Neural progenitor cell (in vitro differentiated cells): Measurements from ENCODE around the gene TANC2. TPM values are rescaled to one million over a fixed set of nuclear protein-coding genes. Genes with fewer than 3 reads are reported as not detected.

Experiments
- DNase-seq: peaks from one replicate; pipeline ENCODE4 v3.0.0-alpha.2; 2016; ENCODE audit warnings: low spot score
- H2AFZ ChIP-seq: fragments of 200-600 bp; sonication (generic); replicated peaks from 2 replicates; pipeline ENCODE4 v1.6.1; 2016; ENCODE audit warnings: antibody characterized with exemption
- H3F3A ChIP-seq: fragments of 200-600 bp; sonication (generic); 2 replicates; pipeline ENCODE4 v1.6.1; 2016; ENCODE audit warnings: antibody characterized with exemption, low read depth
- H3K27ac ChIP-seq: fragments of 200-600 bp; sonication (generic); 2 replicates; pipeline ENCODE4 v1.5.1; 2016; ENCODE audit warnings: mild to moderate bottlenecking
- H3K27me3 ChIP-seq: fragments of 200-600 bp; sonication (generic); 2 replicates; pipeline ENCODE4 v1.6.1; 2016; ENCODE audit warnings: mild to moderate bottlenecking, moderate library complexity
- H3K36me3 ChIP-seq: fragments of 200-600 bp; sonication (generic); 2 replicates; pipeline ENCODE4 v1.5.1; 2016
- H3K4me1 ChIP-seq: fragments of 200-600 bp; sonication (generic); 2 replicates; pipeline ENCODE4 v1.6.1; 2016; ENCODE audit warnings: mixed run types
- H3K4me2 ChIP-seq: fragments of 200-600 bp; sonication (generic); 2 replicates; pipeline ENCODE4 v1.6.1; 2016
- H3K4me3 ChIP-seq: fragments of 200-600 bp; sonication (generic); 2 replicates; pipeline ENCODE4 v1.5.1; 2016
- H3K79me2 ChIP-seq: fragments of 200-600 bp; sonication (generic); 2 replicates; pipeline ENCODE4 v1.6.1; 2016; ENCODE audit warnings: low read depth
- H3K9ac ChIP-seq: fragments of 200-600 bp; sonication (generic); 2 replicates; pipeline ENCODE4 v1.6.1; 2016
- H3K9me3 ChIP-seq: fragments of 200-600 bp; sonication (generic); 2 replicates; pipeline ENCODE4 v1.5.1; 2016; ENCODE audit warnings: low read depth
- H4K20me1 ChIP-seq: fragments of 200-600 bp; sonication (generic); 2 replicates; pipeline ENCODE4 v1.6.1; 2016; ENCODE audit warnings: low read depth
- H3K27ac Mint-ChIP-seq: 3 replicates; pipeline ENCODE4 v1.8.0; 2021; ENCODE audit warnings: mixed read lengths
- H3K27me3 Mint-ChIP-seq: 2 replicates; pipeline ENCODE4 v1.8.0; 2022; ENCODE audit warnings: low read depth, mild to moderate bottlenecking, inconsistent platforms, moderate library complexity, mixed read lengths; ENCODE audit not compliant: insufficient read depth
- H3K36me3 Mint-ChIP-seq: 3 replicates; pipeline ENCODE4 v1.8.0; 2021; ENCODE audit warnings: mixed read lengths
- H3K4me1 Mint-ChIP-seq: 3 replicates; pipeline ENCODE4 v1.8.0; 2021; ENCODE audit warnings: mixed read lengths
- H3K4me3 Mint-ChIP-seq: 3 replicates; pipeline ENCODE4 v1.8.0; 2021; ENCODE audit warnings: mild to moderate bottlenecking, moderate library complexity, mixed read lengths
- H3K9me3 Mint-ChIP-seq: 3 replicates; pipeline ENCODE4 v1.8.0; 2020; ENCODE audit warnings: mixed read lengths
- EZH2 ChIP-seq: fragments of 200-600 bp; sonication (generic); IDR thresholded peaks from 2 replicates; pipeline ENCODE4 v1.6.1; 2017; ENCODE audit warnings: antibody characterized with exemption, mild to moderate bottlenecking, moderate library complexity
- EZH2phosphoT487 ChIP-seq: fragments of 200-600 bp; sonication (generic); IDR thresholded peaks from 2 replicates; pipeline ENCODE4 v1.6.1; 2017; ENCODE audit warnings: antibody characterized with exemption
- total RNA-seq: library from RNA; depleted of rRNA; stranded (reverse); fragments of >200 nt; gene quantifications from 2 replicates; pipeline ENCODE4 v1.2.3, GENCODE V29; 2015; ENCODE audit warnings: low replicate concordance
- TF ChIP-seq, protein P1 (sequence below): fragments of 200-600 bp; sonication (generic); IDR thresholded peaks from 2 replicates; pipeline ENCODE4 v1.5.1; 2017; ENCODE audit warnings: antibody characterized with exemption, mild to moderate bottlenecking

Gene TANC2
- total RNA-seq, 1 donor from 2014 or later: 8.3 TPM

DNA sequence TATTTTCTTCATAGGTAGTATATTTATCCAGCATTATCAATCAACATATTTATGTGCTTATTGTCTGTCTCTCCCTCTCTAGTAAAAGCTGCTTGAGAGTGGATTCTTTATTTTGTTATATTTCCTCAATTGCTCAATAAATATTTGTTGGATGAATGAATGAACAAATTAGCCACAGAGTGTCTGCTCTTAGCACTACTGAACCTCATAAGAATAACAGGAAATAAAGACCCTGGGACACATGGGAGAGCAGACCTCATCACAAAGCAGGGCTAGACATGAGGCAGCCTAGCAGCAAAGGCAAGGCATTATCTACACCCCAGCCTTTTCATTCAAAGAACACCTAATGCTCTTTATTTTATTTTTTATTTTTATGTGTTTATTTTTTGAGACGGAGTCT is 34.9 kb upstream of the TANC2 start:
- H3K27ac Mint-ChIP-seq: no peak overlapping the region
- no peaks in the 10 kb centered on the region for H3K27me3 ChIP-seq
- H3K36me3 Mint-ChIP-seq: no peaks in the 10 kb centered on the region
- no peaks in the 10 kb centered on the region for H3K79me2 ChIP-seq
- peaks cover 20% of the 10 kb centered on the region for H3K4me1 Mint-ChIP-seq
- H3K27ac ChIP-seq: no peak overlapping the region
- H3K4me1 ChIP-seq: no peaks in the 10 kb centered on the region
- DNase-seq: no peak
- H3K27me3 Mint-ChIP-seq: peaks cover 6% of the 10 kb centered on the region
- H3F3A ChIP-seq: no peaks in the 10 kb centered on the region
- H2AFZ ChIP-seq: no peak overlapping the region
- no peak overlapping the region for H3K9ac ChIP-seq
- TF ChIP-seq EZH2 (no peak), EZH2phosphoT487 (no peak)
- TF ChIP-seq, protein P1, sequence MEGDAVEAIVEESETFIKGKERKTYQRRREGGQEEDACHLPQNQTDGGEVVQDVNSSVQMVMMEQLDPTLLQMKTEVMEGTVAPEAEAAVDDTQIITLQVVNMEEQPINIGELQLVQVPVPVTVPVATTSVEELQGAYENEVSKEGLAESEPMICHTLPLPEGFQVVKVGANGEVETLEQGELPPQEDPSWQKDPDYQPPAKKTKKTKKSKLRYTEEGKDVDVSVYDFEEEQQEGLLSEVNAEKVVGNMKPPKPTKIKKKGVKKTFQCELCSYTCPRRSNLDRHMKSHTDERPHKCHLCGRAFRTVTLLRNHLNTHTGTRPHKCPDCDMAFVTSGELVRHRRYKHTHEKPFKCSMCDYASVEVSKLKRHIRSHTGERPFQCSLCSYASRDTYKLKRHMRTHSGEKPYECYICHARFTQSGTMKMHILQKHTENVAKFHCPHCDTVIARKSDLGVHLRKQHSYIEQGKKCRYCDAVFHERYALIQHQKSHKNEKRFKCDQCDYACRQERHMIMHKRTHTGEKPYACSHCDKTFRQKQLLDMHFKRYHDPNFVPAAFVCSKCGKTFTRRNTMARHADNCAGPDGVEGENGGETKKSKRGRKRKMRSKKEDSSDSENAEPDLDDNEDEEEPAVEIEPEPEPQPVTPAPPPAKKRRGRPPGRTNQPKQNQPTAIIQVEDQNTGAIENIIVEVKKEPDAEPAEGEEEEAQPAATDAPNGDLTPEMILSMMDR: no peak
- no peaks in the 10 kb centered on the region for H3K9me3 ChIP-seq
- H3K9me3 Mint-ChIP-seq: no peaks in the 10 kb centered on the region
- no peaks in the 10 kb centered on the region for H3K36me3 ChIP-seq
- H3K4me2 ChIP-seq: no peak overlapping the region
- H3K4me3 Mint-ChIP-seq: no peak overlapping the region
- no peaks in the 10 kb centered on the region for H4K20me1 ChIP-seq
- no peak overlapping the region for H3K4me3 ChIP-seq

DNA sequence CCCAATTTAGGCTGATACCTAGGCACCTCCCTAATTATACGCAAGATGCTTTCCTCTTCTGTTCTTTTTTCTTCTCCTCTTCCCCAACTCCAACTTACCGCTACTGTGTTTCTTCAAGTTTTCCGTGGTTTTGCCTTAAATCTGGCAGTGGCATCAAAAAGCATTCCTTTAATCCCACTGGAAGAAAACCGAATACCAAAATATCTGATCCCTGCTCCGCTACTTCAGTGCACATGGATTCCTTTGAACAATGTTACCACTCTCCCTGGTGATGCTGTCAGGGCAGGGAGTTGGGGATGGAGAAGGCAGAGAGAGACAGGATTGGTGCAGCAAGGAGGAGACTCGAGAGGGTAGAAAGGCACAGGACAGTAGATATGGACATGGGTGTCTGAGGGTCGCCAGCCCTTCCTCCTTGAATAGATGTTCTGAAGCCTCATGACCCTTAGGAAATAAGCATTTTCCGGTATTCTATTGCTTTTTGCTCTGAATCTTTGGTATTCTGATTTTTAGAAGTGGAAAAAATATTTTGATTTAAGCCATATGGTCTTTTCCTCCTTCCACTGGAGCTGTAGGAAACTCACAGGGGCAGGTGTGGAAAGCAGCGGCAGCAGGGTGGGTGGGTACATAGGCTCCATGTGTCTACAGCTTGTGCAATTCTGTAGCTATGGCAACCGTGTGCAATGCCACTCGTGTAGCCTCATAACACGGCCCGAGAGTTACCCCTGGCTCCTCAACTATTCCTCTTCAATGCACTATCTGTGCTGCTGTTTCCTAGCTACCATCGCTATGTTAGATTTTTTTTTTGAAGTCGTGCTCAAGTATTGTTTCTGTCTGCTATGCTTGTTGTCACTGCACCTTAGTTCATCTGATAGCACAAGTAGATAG is 32.3 kb upstream of the TANC2 start:
- Histone ChIP-seq H3K4me1 (no peaks in the 10 kb centered on the region), H3K4me3 (no peak overlapping the region), H3K9ac (no peak overlapping the region), H4K20me1 (no peaks in the 10 kb centered on the region), H3F3A (no peaks in the 10 kb centered on the region), H3K79me2 (no peaks in the 10 kb centered on the region), H3K4me2 (no peak overlapping the region), H3K27ac (no peak overlapping the region), H3K9me3 (peaks cover 4% of the 10 kb centered on the region), H3K27me3 (no peaks in the 10 kb centered on the region), H3K36me3 (no peaks in the 10 kb centered on the region), H2AFZ (no peak overlapping the region)
- Mint-ChIP-seq H3K27ac (no peak overlapping the region), H3K36me3 (no peaks in the 10 kb centered on the region), H3K9me3 (peaks cover 3% of the 10 kb centered on the region), H3K27me3 (peaks cover 6% of the 10 kb centered on the region), H3K4me1 (peaks cover 20% of the 10 kb centered on the region), H3K4me3 (no peak overlapping the region)
- TF ChIP-seq, protein P1: no peak
- no peak for TF ChIP-seq EZH2
- TF ChIP-seq EZH2phosphoT487: no peak
- DNase-seq: no peak

DNA sequence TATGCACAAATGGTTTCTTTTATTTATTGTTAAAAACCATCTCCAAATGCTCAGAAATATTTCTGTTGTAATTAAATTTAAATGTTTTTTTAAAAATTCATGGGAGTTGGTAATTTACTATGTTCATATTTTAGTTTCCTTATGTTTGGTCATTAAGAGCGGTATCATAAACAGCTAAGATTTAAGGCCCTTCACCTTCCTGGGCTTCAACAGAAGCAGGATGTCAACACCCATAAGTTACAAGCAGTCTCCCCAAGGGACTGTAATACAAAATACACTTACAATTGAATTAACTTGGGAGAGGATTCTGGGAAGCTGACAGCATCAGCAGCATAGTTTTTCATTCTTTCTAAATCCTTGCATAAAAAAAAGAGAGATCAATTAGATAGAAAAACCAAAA is 30.9 kb upstream of the TANC2 start:
- TF ChIP-seq, protein P1: no peak
- no peaks in the 10 kb centered on the region for H3K4me1 ChIP-seq
- H3F3A ChIP-seq: no peaks in the 10 kb centered on the region
- H3K9me3 ChIP-seq: peaks cover 5% of the 10 kb centered on the region
- H3K4me2 ChIP-seq: no peak overlapping the region
- Mint-ChIP-seq H3K36me3 (no peaks in the 10 kb centered on the region), H3K9me3 (peaks cover 7% of the 10 kb centered on the region), H3K4me1 (peaks cover 20% of the 10 kb centered on the region), H3K4me3 (no peak overlapping the region), H3K27ac (no peak overlapping the region), H3K27me3 (peaks cover 6% of the 10 kb centered on the region)
- H3K27ac ChIP-seq: no peak overlapping the region
- no peaks in the 10 kb centered on the region for H3K36me3 ChIP-seq
- no peaks in the 10 kb centered on the region for H4K20me1 ChIP-seq
- H3K9ac ChIP-seq: no peak overlapping the region
- no peak overlapping the region for H2AFZ ChIP-seq
- H3K79me2 ChIP-seq: no peaks in the 10 kb centered on the region
- no peak overlapping the region for H3K4me3 ChIP-seq
- DNase-seq: no peak
- no peaks in the 10 kb centered on the region for H3K27me3 ChIP-seq
